Right atrium auricular region (tissue), 2 donors: ENCODE measurements around the gene BCAS1. TPM values are rescaled to one million over a fixed set of nuclear protein-coding genes. Genes with fewer than 3 reads are reported as not detected.

ENCODE experiments used
- DNase-seq: peaks from one replicate; pipeline ENCODE4 v3.0.0-alpha.2; 2019; ENCODE audit warnings: low spot score
- H3K27ac ChIP-seq, 2 donors: fragments of 200-600 bp; sonication (generic); 1 replicate in 1 of 2; 2 replicates in 1 of 2; pipeline ENCODE4 v1.5.1; 2016 to 2019
- H3K27me3 ChIP-seq, 2 donors: fragments of 200-600 bp; sonication (generic); one replicate each; pipeline versions ENCODE4 v1.5.1 to v1.6.0; 2017 to 2019
- H3K36me3 ChIP-seq: fragments of 200-600 bp; sonication (generic); one replicate; pipeline ENCODE4 v1.5.1; 2016
- H3K4me1 ChIP-seq, 2 donors: fragments of 200-600 bp; sonication (generic); one replicate each; pipeline versions ENCODE4 v1.5.1 to v1.6.0; 2017 to 2019
- H3K4me3 ChIP-seq, 2 donors: fragments of 200-600 bp; sonication (generic); 1 replicate in 1 of 2; 2 replicates in 1 of 2; pipeline ENCODE4 v1.5.1; 2017 to 2019; ENCODE audit warnings: mild to moderate bottlenecking in 1 of 2, moderate library complexity in 1 of 2
- H3K9me3 ChIP-seq, 2 donors: fragments of 200-600 bp; sonication (generic); one replicate each; pipeline ENCODE4 v1.5.1; 2019
- total RNA-seq, 2 donors: library from RNA; depleted of rRNA; stranded (reverse); fragments of >200 nt; gene quantifications; one replicate each; pipeline ENCODE4 v1.1.0, GENCODE V29; 2016
- TF ChIP-seq, protein P1 (sequence below), 2 donors: fragments of 200-600 bp; sonication (generic); IDR thresholded peaks; one replicate each; pipeline ENCODE4 v1.5.1; 2019; ENCODE audit warnings: antibody characterized with exemption in 2 of 2

The BCAS1 gene
- total RNA-seq, 2 donors from 2014 or later: not detected

- TF ChIP-seq, protein P1, sequence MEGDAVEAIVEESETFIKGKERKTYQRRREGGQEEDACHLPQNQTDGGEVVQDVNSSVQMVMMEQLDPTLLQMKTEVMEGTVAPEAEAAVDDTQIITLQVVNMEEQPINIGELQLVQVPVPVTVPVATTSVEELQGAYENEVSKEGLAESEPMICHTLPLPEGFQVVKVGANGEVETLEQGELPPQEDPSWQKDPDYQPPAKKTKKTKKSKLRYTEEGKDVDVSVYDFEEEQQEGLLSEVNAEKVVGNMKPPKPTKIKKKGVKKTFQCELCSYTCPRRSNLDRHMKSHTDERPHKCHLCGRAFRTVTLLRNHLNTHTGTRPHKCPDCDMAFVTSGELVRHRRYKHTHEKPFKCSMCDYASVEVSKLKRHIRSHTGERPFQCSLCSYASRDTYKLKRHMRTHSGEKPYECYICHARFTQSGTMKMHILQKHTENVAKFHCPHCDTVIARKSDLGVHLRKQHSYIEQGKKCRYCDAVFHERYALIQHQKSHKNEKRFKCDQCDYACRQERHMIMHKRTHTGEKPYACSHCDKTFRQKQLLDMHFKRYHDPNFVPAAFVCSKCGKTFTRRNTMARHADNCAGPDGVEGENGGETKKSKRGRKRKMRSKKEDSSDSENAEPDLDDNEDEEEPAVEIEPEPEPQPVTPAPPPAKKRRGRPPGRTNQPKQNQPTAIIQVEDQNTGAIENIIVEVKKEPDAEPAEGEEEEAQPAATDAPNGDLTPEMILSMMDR (IDR thresholded peaks at IDR 0.05): no peak
- Histone ChIP-seq H3K27me3 (no peaks in the 10 kb centered on the region), H3K4me1 (no peaks in the 10 kb centered on the region), H3K4me3 (no peak overlapping the region), H3K36me3 (no peaks in the 10 kb centered on the region), H3K27ac (no peak overlapping the region), H3K9me3 (no peaks in the 10 kb centered on the region)
- DNase-seq: no peak
Measured at GRCh38 chr20:54092021-54092420, 21.6 kb upstream of the BCAS1 start.

DNA sequence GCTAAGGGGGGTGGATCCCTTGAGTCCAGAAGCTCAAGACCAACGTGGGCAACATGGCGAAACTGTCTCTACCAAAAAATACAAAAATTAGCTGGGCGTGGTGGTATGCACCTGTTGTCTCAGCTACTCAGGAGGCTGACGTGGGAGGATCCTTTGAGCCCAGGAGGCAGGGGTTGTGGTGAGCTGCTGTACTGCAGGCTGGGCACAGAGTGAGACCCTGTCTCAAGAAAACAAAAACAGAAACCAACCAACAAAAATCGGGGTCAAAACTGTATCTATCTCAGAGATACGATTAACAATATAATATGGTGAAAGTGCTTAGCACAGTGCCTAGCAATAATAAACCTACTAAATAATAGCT is 20.7 kb upstream of the BCAS1 start:
- DNase-seq: no peak
- Histone ChIP-seq H3K36me3 (no peaks in the 10 kb centered on the region), H3K9me3 (no peaks in the 10 kb centered on the region), H3K27me3 (no peaks in the 10 kb centered on the region), H3K4me3 (no peak overlapping the region), H3K4me1 (no peaks in the 10 kb centered on the region), H3K27ac (no peak overlapping the region)
- TF ChIP-seq, protein P1 (IDR thresholded peaks at IDR 0.05): no peak

GRCh38 chr20:54090230-54091119 is 20.1 kb upstream of the BCAS1 start:
- no peaks in the 10 kb centered on the region for H3K36me3 ChIP-seq
- DNase-seq: no peak
- H3K27me3 ChIP-seq: no peaks in the 10 kb centered on the region
- no peaks in the 10 kb centered on the region for H3K4me1 ChIP-seq
- no peaks in the 10 kb centered on the region for H3K9me3 ChIP-seq
- no peak overlapping the region for H3K27ac ChIP-seq
- H3K4me3 ChIP-seq: no peak overlapping the region
- TF ChIP-seq, protein P1 (IDR thresholded peaks at IDR 0.05): no peak

- Histone ChIP-seq H3K27me3 (no peaks in the 10 kb centered on the region), H3K4me1 (no peaks in the 10 kb centered on the region), H3K4me3 (no peak overlapping the region), H3K27ac (no peak overlapping the region), H3K36me3 (no peaks in the 10 kb centered on the region), H3K9me3 (no peaks in the 10 kb centered on the region)
- DNase-seq: no peak
- TF ChIP-seq, protein P1 (IDR thresholded peaks at IDR 0.05): no peak
Measured at GRCh38 chr20:54088430-54088829, 18.0 kb upstream of the BCAS1 start.

GRCh38 chr20:54086507-54087039 is 16.2 kb upstream of the BCAS1 start:
- no peaks in the 10 kb centered on the region for H3K9me3 ChIP-seq
- no peaks in the 10 kb centered on the region for H3K4me1 ChIP-seq
- H3K27ac ChIP-seq: no peak overlapping the region
- H3K36me3 ChIP-seq: no peaks in the 10 kb centered on the region
- TF ChIP-seq, protein P1 (IDR thresholded peaks at IDR 0.05): no peak
- H3K27me3 ChIP-seq: no peaks in the 10 kb centered on the region
- H3K4me3 ChIP-seq: no peak overlapping the region
- no peak for DNase-seq
